GM18868 (cell line): ENCODE measurements around the gene NHERF2.
A peak's percentile ranks its signal among the peaks of the same experiment; 100 is the strongest.

Experiments
- ATAC-seq: cut with Tn5 transposase; IDR thresholded peaks from one replicate; pipeline ENCODE4 v1.9.1; 2021; ENCODE audit warnings: mild to moderate bottlenecking, moderate library complexity; ENCODE audit not compliant: unreplicated experiment

NHERF2 gene

GRCh38 chr16:2026461-2027023, at the start of gene NHERF2:
NHERF2 (plus strand) TSS chr16:2026902; CDS start chr16:2027006, 104 bp downstream.
- no peak for ATAC-seq

DNA sequence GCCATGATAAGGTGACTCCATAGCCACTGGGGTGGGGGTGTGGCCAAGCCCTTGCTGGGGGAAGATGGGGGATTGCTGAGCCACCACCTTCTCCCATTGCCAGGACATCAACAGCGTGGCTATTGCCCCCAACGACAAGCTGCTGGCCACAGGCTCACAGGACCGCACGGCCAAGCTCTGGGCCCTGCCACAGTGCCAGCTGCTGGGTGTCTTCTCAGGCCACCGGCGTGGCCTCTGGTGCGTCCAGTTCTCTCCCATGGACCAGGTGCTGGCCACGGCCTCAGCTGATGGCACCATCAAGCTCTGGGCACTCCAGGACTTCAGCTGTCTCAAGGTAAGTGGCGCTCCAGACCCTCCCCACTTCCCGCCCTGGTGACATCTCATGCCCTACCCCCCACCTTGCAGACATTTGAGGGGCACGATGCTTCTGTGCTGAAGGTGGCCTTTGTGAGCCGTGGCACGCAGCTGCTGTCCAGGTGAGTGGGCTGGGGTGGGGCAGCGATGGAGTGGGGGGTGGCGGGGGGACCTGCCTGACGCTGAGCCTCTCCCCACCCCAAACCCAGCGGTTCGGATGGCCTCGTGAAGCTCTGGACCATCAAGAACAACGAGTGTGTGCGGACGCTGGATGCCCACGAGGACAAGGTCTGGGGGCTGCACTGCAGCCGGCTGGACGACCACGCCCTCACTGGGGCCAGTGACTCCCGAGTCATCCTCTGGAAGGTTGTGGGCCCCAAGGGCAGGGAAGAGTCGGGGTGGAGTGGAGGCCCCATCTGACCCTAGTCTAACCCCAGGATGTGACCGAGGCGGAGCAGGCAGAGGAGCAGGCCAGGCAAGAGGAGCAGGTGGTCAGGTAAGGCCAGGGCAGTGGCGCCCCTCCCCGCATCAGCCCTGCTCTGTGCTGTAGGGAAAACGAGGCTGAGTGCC, 49.5 kb upstream of the NHERF2 start:
- no peak for ATAC-seq

DNA sequence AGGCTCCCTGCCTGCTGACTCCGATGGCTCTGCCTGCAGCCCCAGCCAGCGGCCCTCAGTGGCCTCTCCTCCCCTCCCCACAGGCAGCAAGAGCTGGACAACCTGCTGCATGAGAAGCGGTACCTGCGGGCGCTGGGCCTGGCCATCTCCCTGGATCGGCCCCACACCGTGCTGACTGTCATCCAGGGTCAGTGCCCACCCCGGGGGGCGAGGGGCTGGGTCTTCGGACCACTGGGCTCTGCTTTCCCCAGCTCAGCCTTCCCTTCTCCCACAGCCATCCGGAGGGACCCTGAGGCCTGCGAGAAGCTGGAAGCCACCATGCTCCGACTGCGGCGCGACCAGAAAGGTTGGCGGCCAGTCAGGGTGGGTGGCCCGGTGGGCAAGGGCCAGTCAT, 48.8 kb upstream of the NHERF2 start:
- ATAC-seq: no peak

- ATAC-seq: no peak
These were observed 48.1 kb upstream of the NHERF2 start for GRCh38 chr16:1978476-1979120.

GRCh38 chr16:1979271-1980029, 47.3 kb upstream of the NHERF2 start:
- no peak for ATAC-seq

GRCh38 chr16:1980030-1980769, 46.5 kb upstream of the NHERF2 start:
- ATAC-seq: no peak

DNA sequence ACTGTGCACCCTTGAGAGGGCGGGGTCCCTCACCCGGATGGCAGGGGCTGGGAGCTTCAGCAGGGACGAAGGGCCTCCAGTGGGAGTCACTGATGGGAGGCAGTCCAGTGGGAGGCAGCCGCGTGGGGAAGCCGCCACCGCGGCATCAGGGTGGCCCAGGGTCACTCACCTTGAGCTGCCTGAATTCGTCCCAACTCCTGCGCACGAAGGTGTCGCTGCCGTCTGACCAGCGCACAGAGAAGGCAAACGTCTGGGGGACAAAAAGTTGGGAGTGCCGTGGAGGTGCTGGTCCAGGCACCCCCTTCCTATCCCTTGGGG, 46.0 kb upstream of the NHERF2 start:
- ATAC-seq: no peak

DNA sequence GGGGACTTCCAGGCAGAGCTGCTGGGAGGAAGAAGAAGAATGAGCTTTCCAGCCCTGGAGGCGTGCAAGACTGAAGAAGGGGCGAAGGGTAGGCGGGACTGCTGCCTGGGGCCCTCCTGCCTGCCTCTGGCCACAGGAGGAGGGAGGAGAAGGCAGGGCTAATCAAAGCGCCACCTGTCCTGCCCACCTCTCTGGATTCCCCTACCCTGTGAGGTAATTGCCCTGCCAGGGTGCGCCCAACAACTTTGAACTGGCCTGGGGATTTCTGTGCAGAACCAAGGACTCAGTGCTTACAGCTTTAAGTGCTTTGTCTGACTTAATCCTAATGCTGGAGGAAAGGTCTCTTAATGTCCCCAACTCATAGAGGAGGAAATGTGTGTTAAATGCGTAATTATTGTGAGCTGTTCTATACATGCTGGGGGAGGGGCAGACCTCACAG, 45.3 kb upstream of the NHERF2 start, which contains the start of gene NOXO1:
Gene NOXO1, minus strand, starts transcription at position 72 of the 439 bp plus-strand sequence. CDS start 290 bp downstream, outside the sequence.
- no peak for ATAC-seq

DNA sequence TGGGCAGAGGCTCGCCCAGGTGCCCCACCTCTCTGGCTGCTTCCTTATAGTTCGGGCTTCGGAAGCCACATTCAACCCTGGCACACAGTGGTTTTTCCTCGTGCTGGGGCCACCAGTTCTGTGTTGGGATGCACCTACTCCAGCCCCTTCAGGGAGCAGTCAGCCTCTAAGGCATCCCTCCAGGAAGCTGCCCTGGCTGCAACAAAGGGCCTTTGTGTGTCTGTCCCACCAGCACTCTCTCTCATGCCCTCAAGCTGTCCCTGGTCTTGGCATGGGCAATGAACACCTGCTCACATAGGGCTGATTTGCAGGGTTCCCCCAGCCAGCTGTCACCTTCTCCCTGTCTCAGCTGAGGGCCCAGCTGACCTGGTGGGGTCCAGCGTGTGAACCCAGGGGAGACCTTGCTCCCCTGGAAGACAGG, 44.7 kb upstream of the NHERF2 start:
- no peak for ATAC-seq

GRCh38 chr16:1982991-1983543, 43.6 kb upstream of the NHERF2 start:
- ATAC-seq: no peak

GRCh38 chr16:1983544-1984346, 43.0 kb upstream of the NHERF2 start, which contains the start of gene GFER:
GFER (plus strand) TSS chr16:1984193; CDS start chr16:1984219, 26 bp downstream.
- peak; percentile 71 for ATAC-seq

DNA sequence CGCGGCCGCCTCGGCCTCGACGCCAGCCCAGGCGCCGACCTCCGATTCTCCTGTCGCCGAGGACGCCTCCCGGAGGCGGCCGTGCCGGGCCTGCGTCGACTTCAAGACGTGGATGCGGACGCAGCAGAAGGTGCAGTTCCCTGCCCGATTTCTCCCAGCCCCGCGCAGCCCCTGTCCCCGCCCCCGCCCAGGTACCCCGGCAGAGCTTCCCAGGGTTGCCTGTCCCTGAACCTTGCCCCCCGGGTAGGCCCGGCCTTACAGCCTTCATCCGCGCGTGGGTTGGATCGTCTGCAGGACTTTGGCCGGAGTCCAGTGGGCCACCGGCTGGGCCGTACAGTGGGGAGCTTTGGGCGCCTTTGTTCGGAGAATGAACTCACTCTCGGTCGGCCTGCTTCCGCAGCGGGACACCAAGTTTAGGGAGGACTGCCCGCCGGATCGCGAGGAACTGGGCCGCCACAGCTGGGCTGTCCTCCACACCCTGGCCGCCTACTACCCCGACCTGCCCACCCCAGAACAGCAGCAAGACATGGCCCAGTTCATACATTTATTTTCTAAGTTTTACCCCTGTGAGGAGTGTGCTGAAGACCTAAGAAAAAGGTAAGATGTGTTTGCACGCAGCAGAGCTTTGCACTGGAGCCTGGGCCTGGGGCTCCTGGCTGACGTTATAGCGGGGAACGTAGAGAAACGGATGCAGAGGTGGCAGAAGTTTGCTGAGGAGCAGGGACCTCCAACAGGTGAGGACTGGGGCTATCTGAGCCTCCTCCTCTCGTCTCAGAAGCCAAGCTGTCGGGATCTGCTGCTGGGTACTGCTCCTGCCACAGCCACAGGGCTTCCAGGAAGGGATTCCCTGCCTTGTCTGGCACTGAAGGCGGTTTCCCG, 42.1 kb upstream of the NHERF2 start:
- peak; percentile 9 for ATAC-seq

DNA sequence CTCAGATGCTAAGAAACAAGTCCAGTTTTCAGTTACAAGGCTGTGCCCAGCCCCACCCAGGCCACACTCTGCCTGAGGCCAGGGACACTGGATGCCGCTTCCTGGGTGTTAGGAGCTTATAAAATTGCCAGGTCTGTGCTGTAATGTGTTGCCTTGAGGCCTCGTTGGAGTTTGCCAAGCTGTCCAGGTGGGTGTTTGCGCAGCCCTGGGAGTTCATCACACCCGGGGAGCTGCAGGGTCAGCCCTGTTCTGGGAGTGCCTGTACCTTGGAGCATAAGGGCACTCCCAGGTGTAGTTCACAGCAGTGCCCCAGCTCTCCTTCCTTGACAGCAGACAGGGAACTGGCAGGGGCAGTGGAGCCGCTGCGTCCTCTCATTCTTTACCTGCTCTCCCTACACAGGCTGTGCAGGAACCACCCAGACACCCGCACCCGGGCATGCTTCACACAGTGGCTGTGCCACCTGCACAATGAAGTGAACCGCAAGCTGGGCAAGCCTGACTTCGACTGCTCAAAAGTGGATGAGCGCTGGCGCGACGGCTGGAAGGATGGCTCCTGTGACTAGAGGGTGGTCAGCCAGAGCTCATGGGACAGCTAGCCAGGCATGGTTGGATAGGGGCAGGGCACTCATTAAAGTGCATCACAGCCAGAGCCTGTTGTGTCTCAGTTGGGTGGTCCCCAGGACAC, 41.1 kb upstream of the NHERF2 start:
- no peak for ATAC-seq

- ATAC-seq: no peak
These were observed 39.5 kb upstream of the NHERF2 start for GRCh38 chr16:1987198-1987597.

DNA sequence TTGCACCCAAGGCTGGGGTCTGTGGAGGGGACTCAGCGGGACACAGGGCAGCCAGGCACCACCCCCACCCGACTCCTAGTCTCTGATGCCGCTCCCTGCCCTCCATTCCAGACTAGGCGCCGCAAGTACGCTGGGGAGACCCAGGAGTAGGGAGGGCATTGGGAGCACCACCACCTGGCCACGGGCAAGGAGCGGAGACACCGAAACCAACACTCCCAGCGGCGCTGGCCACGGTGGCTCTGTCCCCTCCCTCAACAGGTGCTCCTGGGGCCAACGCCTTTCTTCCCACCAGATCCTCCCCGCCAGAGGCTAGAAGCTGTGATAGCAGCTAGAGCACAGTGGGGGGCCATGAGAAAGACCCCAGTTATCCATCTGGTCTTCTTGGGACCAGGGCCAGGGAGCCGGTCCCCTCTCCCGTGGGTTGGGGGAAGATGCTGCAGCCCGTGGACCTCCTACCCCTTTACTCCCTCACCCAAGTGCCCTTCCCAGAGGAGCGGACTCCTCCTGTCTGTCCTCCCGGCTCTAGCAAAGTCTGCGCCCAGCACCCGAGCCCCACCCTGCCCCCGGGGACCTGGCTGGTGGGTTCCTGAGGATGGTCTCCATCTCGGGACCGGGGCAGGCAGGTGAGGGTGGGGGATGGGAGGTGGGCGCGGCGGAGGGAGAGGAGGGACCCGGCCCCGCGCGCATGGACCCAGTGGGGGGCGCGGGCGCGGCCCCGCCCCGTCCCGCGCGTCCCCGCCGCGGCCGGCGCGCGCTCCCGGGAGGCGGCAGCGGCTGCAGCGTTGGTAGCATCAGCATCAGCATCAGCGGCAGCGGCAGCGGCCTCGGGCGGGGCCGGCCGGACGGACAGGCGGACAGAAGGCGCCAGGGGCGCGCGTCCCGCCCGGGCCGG, 37.2 kb upstream of the NHERF2 start, which contains the start of gene SYNGR3:
Gene SYNGR3, plus strand, starts transcription at position 762 of the 892 bp plus-strand sequence. CDS start 133 bp downstream, outside the sequence.
- no peak for ATAC-seq

DNA sequence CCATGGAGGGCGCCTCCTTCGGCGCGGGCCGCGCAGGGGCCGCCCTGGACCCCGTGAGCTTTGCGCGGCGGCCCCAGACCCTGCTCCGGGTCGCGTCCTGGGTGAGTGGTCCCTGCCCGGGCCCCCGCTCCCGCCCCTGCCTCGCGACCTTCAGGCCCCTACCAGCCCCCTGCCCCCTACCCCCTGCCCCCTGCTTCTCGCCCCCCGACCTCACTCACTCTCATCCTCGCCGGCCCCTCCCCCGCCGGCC, 36.7 kb upstream of the NHERF2 start:
- ATAC-seq: no peak
